Cortex of kidney (tissue), 1 donor: ENCODE measurements around the gene MARCKS.

Experiments
- DNase-seq: peaks from one replicate; lab custom pipeline; 2025; lab: John Stamatoyannopoulos, UW

The MARCKS gene

DNA sequence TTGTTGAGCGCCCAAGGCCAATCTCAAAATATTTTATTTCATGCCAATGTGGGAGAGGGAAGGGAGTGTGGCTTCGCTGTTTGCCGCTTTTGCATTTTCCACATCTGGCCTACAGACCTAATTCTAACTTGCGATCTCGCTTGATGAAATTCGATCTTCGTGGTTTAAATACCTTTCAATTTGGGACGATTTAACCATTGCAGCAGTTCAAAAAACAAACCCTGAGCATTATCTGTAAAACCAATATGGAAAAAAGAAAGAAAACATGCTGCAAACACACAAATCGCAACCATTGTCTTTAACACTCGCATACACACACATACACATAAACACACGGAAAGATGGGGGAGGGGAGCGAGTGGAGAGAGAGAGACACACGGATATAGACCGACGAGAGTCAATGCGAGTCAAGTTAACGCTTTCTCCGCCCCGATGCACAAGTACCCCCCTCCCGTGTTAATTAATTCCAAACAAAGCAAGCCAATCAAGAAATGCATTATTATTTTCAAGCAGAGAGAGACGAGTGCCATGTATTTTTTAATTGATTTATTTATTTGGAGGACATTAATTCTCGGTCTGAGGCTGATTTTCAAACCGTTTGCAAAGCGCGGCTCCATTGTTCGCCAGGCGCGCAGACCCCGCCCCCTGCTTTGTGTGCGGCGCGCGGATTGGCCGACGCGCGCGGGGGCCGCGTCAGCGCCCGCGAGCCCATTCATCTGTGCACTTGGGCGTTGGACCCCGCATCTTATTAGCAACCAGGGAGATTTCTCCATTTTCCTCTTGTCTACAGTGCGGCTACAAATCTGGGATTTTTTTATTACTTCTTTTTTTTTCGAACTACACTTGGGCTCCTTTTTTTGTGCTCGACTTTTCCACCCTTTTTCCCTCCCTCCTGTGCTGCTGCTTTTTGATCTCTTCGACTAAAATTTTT lies at the start of gene MARCKS:
Gene MARCKS, plus strand, starts transcription at position 721 of the 931 bp plus-strand sequence. CDS start 401 bp downstream, outside the sequence.
- DNase-seq: no peak

DNA sequence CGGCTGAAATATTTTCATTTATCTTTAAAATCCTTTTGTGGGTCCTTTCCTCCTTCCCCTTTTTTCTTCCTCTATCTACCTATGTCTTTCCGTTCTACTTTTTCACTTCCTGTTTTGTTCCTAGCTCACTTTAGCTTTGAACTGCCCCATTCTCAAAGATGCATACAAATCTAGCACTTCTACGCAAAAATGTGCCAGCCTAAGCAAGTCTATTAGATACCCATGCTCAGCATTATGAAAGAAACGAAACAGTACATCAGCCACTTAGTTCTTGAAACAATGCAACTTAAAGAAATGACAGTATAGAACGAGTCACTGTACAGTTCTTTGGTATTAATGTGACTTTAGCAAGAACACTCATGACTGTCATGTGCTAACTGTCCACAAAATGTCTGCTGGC lies 47.3 kb upstream of the MARCKS start:
- no peak for DNase-seq

DNA sequence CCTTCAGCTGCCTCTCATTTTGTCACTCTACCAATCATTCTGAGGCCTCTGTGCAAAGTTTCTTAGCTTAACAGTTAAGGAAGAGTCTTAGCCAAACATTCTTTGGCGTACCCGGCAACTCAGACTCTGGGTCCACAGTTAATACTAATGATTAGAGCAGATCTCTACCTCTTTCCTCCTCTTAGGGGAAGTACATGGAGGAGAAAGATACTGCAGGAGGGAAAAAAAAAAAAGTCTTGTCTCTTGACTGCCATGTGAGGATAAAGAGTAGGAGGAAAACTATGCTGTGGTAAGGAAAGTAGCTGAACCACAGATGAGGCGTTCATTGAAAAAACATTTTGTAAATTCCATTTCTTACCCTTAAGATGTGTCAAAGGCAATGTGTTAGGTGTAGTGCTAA lies 44.0 kb upstream of the MARCKS start:
- DNase-seq: no peak

GRCh38 chr6:113818578-113818977 lies 38.6 kb upstream of the MARCKS start:
- no peak for DNase-seq

DNA sequence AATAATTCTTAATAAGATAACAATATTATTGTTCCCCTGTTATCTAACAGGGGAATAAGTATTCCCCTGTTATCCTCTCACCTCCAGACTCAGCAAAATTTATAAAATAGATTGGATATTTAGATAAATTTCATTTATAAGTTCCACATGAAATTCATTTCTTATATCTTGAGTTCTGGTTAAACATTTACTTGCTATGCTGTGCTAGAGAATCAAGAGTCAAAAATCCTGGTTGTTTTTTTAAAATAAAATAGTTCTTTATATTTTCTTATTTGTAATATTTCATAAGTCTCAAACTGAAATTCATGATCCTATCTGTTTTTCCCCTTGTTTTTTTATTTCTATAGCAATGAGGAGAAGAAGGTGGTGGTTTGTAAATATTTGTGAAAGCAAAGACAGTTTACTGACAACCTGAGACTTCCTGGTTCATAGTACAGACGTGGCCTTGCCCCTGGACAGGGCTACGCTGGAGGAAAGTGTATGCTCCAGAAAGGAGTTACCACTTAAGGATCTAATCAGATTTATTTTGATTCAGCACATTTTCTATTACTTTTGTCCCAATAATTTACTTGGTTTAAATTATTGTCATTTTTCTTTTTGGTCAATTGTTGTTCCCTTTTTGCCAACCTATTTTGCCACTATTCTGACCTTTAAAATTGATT lies 37.8 kb upstream of the MARCKS start:
- DNase-seq: no peak

DNA sequence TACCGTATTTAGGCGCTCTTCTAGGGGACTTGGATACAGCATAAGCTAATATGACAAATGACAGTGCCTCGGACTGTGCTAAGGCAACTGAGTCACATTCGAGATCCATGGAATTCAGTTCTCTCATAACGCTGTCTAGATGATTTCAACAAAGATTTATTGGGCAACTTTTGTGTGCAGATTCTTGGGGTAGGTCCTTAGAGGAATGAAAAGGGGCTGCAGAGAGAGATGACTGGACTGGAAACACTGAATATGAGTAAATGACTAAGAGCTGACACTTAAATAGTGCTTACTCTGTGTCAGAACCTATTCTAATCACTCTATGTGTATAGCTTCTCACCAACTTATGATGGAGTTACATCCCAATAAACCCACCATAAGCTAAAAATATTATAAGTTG lies 36.4 kb upstream of the MARCKS start:
- DNase-seq: no peak

DNA sequence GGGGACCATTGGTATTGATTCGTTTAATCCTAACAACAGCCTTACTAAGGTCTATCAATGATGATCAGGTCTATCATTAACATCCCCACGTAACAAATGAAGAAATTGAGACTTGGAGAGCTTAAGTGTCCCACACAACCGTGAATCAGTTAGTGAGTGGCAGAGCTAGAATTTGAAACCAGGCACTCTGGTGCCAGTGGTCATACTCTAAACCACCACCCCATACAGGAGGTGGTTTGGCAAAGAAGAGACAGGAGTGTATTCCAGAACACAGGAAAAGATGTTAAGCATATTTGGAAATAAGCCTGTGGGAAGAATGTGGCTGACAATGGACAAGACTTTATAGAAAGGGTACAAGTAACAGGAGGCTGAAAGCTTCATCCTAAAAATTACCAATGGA lies 35.7 kb upstream of the MARCKS start:
- no peak for DNase-seq

- DNase-seq: no peak
Observed at GRCh38 chr6:113823916-113824315, 33.2 kb upstream of the MARCKS start.

GRCh38 chr6:113824411-113824810 lies 32.7 kb upstream of the MARCKS start:
- DNase-seq: no peak

DNA sequence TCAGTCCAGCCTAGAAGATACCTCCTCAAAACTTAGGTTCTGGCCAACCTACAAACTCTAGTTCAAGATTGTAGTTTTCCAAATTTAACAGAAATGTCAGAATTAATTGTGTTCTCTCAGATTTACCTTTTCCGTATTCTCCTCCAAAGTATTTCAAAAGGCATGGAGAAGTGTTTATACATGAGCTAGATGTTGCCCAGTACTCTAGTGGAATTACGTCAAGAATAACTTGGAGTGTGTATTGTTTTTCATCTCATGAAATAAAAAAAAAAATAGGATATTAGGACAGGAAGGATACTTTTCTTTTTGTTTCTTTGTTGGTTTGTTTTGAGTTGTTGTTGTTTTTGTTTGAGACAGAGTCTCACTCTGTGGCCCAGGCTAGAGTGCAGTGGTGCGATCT lies 32.3 kb upstream of the MARCKS start:
- DNase-seq: no peak

DNA sequence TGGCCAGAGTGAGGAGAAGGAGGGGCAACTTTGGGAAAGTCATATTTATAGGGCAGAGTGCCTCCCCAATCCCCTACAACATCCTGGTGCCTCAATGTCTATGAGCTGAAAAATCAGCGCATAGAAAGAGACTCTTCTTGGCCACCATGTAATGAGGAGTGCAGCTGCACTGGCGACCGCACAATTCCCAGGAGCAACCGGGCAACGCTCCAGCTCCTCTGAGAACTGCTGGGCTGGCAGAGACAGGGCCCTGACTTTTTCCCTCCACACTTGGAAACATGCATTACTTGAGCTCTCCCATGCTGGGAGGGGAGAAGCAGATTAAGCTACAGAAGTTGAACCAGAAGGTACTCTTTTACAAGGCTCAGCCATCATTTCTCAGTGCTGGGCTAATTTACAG lies 31.4 kb upstream of the MARCKS start:
- no peak for DNase-seq

DNA sequence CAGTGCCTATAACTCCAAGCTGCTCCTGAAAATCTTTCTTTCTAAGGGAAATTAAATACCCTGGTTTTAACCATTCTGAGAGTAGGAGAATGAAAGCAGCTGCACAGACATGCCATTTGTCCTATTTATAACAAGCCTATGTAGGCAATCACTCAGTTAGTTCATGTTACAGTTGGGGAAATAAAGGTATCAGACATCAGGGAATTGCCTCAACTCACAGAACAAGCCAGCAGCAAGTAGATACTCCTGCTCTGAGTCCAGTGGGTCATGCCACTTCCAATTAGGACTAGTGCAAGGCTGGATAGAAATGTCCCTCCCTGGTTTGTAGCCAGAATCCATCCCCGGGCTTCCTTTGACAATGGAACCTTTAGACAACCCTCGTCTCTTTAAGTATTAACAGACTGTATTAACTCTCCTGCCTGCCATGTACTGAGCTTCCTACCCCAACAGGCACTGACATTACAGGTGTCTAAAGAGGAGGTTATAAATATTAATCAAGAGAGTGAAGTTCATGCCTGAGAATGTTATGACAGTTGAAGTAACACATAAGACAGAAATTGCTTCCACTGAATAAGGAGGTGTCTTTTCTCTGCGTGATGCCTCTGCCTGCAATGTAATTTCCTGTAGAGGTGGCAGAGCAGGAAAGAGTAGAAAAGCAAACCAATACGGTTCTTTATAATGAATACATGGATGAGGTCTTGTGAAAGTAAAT lies 28.0 kb upstream of the MARCKS start:
- DNase-seq: no peak

DNA sequence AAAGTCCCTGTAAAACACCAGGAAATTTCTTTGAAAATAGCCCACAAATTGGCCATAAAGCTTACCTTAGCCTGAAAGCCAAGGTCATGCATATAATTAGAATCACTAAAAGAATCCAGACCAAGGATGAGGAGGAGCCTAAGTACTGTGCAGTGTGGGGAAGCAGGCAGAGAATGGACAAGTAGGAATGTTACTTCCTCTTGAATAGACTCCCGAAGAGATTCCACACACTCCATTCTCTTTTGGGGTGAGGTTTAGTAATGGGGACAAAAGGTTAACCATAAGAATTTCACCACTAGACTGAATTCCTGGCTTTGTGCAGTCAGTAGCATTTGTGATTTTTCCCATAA lies 27.5 kb upstream of the MARCKS start:
- no peak for DNase-seq

- no peak for DNase-seq
Observed at GRCh38 chr6:113830140-113830539, 27.0 kb upstream of the MARCKS start.

DNA sequence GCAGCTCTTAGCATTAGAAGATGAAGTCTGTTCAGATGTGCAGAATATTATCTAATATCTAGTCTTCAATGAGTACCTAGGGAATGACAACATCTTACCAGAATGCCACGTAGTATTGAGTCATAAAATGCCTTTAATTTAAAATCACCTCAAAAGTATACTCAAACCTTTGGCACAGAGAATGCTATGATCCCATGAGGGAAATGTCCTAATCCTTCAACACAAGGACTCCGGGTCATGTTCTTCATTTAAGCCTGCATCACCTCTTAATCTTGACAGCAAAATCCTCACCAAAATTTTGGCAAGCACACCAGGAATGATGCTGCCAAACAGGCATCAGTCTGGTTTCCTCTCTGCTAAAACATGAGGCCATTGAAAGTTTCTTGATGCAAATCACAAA lies 23.6 kb upstream of the MARCKS start:
- DNase-seq: no peak

- no peak for DNase-seq
Observed at GRCh38 chr6:113837170-113837569, 20.0 kb upstream of the MARCKS start.

- DNase-seq: no peak
Observed at GRCh38 chr6:113842165-113842564, 15.0 kb upstream of the MARCKS start.

GRCh38 chr6:113843500-113844073 lies 13.6 kb upstream of the MARCKS start:
- no peak for DNase-seq

DNA sequence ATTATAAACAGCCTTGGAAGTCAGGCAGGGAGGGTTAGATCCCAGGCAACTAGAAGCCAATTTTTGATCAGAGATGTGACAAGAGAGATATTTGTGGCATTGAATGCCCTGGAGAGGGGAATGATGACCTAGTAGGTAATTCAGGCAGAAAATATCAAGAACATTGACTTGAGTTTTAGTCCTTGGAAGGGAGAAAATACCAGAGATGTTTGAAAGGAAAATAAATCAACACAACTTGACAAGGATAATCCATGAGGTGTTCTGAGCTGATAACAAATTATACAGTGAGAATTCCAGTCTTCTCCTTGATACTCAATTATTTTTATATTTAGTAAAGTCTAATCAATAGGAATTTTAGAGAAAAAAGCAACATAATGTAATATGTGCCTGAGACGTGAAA lies 10.6 kb upstream of the MARCKS start:
- DNase-seq: no peak

DNA sequence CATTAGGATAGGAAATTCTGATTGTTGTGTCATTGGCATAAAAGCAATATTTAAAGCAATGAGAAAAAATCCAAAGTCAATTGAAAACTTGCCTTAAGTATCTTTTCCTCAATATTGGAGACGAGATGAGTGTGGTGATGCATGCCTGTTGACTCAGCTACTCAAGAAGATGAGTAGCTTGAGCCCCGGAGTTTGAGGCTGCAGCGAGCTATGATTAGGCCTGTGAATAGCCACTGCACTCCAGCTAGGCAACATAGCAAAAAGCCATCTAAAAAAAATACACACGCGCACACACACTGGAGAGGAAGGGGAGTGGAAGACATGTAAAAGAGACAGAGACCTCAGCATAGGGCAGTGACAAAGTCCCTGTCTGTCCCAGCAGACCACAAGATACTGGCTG lies 9.7 kb upstream of the MARCKS start:
- DNase-seq: no peak

- no peak for DNase-seq
Observed at GRCh38 chr6:113848280-113848679, 8.9 kb upstream of the MARCKS start.

DNA sequence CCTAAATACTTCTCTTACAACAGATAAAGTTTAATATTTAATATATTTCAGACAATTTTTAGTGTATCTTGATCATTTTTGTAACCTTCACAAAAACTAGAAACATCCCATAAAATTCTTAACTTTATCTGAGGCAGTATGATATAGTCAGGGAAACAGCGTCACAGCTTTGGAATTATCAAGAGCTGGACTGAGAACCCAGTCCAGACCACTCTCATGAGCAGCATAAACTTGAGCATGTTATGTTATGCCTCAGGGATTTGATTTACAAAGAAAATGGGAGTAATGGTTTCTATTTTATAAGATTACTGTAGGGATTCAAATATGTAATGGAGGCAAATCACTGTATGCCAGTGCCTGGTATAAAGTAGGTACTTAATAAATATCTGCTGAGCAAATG lies 8.3 kb upstream of the MARCKS start:
- DNase-seq: no peak

DNA sequence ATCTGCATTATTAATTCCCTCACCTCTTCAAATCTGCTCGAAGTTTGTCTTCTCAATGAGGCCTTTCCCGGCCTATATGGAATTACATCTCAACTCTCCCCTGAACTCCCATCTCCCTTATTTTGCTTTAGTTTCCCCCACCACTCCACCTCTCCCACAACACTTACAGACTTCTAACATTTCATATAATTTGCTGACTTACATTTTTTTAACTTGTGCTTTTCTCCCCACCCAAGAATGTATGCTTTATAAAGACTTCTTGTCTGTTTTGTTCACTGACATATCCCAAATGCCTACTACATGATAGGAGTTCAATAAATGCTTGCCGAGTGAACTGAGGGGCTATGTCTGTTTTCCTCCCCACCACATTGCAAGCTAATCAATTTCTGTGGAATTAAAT lies 3.9 kb upstream of the MARCKS start:
- no peak for DNase-seq
